Amniotic epithelial cell (primary cell): Measurements from ENCODE around the gene KDM4F.

Experiments used
- DNase-seq: peaks from one replicate; pipeline ENCODE4 v3.0.0-alpha.2; 2010; ENCODE audit warnings: low read depth

Gene KDM4F

GRCh38 chr11:95065336-95065735 is 16.1 kb downstream of the KDM4F start:
- DNase-seq: no peak

GRCh38 chr11:95066716-95067038 is 17.5 kb downstream of the KDM4F start, which contains the start of gene SRSF8:
Gene SRSF8, plus strand, starts transcription at chr11:95066919. Its CDS starts 308 bp downstream, at chr11:95067227.
- DNase-seq: no peak

- peak; percentile 64 for DNase-seq
These were observed 18.0 kb downstream of the KDM4F start for GRCh38 chr11:95067039-95067840.

DNA sequence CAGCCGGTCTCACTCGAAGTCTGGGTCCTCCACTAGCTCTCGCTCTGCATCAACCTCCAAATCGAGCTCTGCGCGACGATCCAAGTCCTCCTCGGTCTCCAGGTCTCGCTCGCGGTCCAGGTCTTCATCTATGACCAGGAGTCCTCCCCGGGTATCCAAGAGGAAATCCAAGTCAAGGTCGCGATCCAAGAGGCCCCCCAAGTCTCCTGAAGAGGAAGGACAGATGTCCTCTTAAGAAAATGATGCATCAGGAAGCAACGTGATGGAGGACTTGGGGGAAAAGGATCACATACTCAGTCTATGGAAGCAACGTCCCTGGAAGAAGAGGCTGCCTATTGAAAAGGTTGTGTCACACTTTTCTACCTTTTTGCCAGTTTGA is 18.6 kb downstream of the KDM4F start:
- no peak for DNase-seq

GRCh38 chr11:95068549-95068948 is 19.3 kb downstream of the KDM4F start:
- DNase-seq: peak; percentile 98

- no peak for DNase-seq
These were observed 21.2 kb downstream of the KDM4F start for GRCh38 chr11:95070471-95070870.

GRCh38 chr11:95072948-95073347 is 23.7 kb downstream of the KDM4F start:
- no peak for DNase-seq

GRCh38 chr11:95074792-95075563 is 25.8 kb downstream of the KDM4F start:
- DNase-seq: peak; percentile 8

DNA sequence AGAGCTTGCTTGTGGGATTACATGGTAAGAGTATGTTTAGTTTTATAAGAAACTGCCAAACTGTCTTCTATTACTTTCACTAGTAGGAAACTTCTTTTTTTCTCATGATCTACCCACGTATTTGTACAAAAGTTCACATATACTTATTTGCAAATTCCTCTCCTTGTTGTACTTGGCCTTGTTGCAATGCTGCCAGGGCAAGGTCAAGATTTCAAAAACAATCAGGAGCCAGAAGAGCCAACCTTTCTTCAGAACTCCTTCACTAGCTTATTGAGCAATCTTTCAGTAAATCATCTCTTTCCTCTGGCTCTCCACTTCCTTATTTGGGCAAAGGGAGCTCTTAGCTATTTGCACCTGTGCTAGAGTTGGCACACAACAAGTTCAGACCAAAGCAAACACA is 27.2 kb downstream of the KDM4F start:
- DNase-seq: peak; percentile 96

- DNase-seq: no peak
These were observed 27.8 kb downstream of the KDM4F start for GRCh38 chr11:95076981-95077380.

DNA sequence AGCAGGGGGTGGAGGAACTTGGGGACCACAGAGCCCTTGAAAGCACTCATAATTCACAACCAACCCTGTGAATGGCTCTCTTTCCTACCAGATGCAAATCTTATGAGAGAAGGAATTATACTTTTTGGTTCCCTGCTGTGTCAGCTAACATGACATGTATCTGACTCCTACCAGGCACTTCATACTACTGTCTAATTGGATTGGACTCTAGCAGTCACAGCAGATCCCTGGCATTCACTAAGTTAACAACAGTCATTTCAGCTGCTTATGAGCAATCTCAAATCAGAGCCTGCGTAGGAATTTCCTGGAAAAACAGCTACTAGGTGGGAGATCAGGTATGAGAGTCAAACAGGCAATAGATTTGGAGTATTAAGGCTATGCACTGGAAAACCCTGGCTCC is 29.3 kb downstream of the KDM4F start:
- DNase-seq: peak; percentile 3

DNA sequence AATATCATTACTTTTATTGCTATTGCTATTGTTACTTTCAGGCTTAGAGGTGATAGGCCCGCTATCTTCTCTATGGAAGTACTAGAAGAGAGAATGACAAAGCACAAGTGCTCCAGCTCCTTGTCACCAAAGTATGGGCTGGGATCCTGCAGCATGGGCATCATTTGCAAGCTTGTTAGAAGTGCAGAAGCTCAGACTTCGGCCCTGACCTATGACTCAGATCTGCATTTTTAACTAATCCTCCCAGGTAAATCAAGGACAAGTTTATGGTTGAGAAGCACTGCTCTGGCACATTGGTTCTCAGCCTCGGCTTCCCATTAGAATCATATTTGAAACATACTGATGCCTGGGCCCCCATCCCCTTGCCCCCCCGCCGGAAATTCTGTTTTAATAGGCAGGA is 31.8 kb downstream of the KDM4F start:
- DNase-seq: peak; percentile 7

GRCh38 chr11:95081412-95081811 is 32.2 kb downstream of the KDM4F start:
- DNase-seq: no peak

- no peak for DNase-seq
These were observed 33.4 kb downstream of the KDM4F start for GRCh38 chr11:95082576-95083001.

DNA sequence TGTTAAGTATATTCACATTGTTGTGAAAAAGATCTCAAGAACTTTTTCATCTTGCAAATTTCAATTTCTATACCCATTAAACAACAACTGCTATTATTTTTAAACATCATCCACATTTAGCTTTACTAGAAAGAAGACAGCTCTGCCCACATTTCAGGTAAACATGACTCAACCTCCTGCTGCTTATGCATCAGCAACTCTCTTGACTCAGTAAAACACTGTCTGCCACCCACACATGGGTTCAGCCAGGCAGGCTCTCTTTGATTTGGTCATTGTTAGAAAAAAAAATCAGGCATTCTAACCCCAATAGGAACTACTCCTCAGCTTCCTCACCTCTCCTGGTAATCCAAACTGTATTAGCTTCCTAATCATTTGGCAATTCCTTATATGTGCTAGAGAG is 35.3 kb downstream of the KDM4F start:
- DNase-seq: peak; percentile 74

GRCh38 chr11:95085117-95085816 is 36.0 kb downstream of the KDM4F start:
- DNase-seq: peak; percentile 24

- DNase-seq: peak; percentile 3
These were observed 36.9 kb downstream of the KDM4F start for GRCh38 chr11:95086151-95086550.

DNA sequence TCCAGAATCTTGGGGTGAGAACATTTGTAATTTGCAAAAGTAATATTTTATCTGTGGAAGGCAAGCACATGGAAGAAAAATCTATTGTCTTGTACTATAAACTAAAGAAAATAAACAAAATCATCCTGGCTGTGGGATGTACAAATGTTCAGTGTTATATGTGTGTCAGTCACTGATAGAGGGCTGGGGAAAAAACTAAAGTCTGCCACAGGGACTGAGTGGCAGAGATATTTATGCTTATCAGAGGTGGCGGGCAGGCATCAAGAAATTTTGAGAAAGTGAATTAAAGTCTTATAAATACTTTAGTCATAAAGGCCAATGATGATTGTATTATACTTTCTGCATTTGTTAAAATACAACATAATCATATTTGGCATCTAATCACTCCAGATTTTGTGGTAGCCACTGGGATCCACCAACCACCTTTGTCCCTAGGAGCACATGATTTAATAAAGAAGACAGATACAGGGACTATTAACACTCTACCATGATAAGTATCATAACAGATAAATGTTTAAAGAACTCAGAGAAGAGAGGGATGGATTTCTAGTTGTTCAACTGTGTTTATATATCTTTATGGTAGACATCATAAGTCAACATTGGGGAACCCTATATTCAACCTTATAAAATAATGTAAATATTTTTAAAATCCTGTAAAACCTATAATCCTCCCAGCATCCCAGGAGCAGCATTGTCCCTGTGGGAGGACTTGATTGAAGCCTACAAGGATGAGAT is 37.8 kb downstream of the KDM4F start:
- no peak for DNase-seq

DNA sequence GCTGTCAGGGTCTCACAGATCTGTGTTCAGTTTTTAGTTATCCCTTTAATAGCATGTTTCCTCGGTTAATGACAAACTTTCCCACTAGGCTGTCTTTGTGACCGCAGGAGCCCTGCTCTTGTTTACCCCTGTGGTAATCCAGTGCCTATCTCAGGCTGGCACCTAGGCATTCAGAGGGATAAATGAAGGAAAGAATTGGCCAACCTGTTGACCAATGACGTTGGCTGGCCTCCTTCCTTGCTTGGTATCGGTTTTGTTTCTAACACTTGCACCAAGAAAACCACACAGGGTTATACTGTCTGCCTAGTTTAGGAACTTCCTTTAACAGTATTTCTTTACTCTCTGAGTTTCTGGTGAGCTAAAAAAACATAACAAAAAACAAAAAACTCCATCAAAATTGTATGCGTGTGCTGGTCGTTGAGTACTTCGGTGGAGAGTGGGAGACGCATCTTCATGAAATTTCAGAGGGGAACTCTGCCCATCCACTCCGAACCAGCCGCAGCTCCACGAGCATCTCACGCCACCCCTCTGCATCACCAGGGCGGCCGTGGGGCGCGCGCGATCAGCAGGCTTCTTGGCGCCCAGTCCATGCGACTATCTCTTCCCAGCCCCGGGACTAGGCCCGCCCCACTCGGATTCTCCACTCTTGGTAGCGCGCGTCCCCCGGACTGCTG is 39.9 kb downstream of the KDM4F start:
- peak; percentile 77 for DNase-seq

- peak; percentile 77 for DNase-seq
These were observed 40.7 kb downstream of the KDM4F start, which contains the start of gene ENDOD1 for GRCh38 chr11:95089620-95090542. Gene ENDOD1, plus strand, starts transcription at chr11:95089846. Its CDS starts 82 bp downstream, at chr11:95089928.
